Endothelial cell (in vitro differentiated cells): ENCODE data around the gene STIM1. TPM values are rescaled to one million over a fixed set of nuclear protein-coding genes. Genes with fewer than 3 reads are reported as not detected.

Experiments
- DNase-seq: peaks from one replicate; pipeline ENCODE4 v3.0.0; 2021; ENCODE audit warnings: low spot score
- H3K27ac Mint-ChIP-seq: one replicate; pipeline ENCODE4 v1.8.0; 2021; ENCODE audit warnings: mixed read lengths, inconsistent platforms; ENCODE audit not compliant: unreplicated experiment
- H3K27me3 Mint-ChIP-seq: one replicate; pipeline ENCODE4 v1.8.0; 2021; ENCODE audit warnings: mild to moderate bottlenecking, moderate library complexity, mixed read lengths, inconsistent platforms; ENCODE audit not compliant: unreplicated experiment
- H3K36me3 Mint-ChIP-seq: one replicate; pipeline ENCODE4 v1.8.0; 2021; ENCODE audit warnings: mild to moderate bottlenecking, low read depth, mixed read lengths, inconsistent platforms; ENCODE audit not compliant: unreplicated experiment
- H3K4me1 Mint-ChIP-seq: one replicate; pipeline ENCODE4 v1.8.0; 2021; ENCODE audit warnings: mild to moderate bottlenecking, mixed read lengths, inconsistent platforms; ENCODE audit not compliant: unreplicated experiment
- H3K4me3 Mint-ChIP-seq: one replicate; pipeline ENCODE4 v1.8.0; 2021; ENCODE audit warnings: mild to moderate bottlenecking, mixed read lengths, inconsistent platforms; ENCODE audit not compliant: unreplicated experiment
- H3K9me3 Mint-ChIP-seq: one replicate; pipeline ENCODE4 v1.8.0; 2021; ENCODE audit warnings: mixed read lengths, inconsistent platforms; ENCODE audit not compliant: unreplicated experiment
- total RNA-seq: library from RNA; stranded (reverse); fragmentation: NEBNext Ultra II Directional; extraction: Animal tissue kit (Norgen Biotek cat#: 25700); gene quantifications from one replicate; pipeline ENCODE4 v1.2.1, GENCODE V29; 2021; ENCODE audit not compliant: unreplicated experiment
- TF ChIP-seq, protein P1 (sequence below): fragments of 200-600 bp; sonication (generic); IDR thresholded peaks from one replicate; pipeline ENCODE4 v1.5.0; 2021; ENCODE audit warnings: antibody characterized with exemption; ENCODE audit not compliant: unreplicated experiment

STIM1 gene
- total RNA-seq, 1 donor from 2014 or later, result 35.9 TPM

DNA sequence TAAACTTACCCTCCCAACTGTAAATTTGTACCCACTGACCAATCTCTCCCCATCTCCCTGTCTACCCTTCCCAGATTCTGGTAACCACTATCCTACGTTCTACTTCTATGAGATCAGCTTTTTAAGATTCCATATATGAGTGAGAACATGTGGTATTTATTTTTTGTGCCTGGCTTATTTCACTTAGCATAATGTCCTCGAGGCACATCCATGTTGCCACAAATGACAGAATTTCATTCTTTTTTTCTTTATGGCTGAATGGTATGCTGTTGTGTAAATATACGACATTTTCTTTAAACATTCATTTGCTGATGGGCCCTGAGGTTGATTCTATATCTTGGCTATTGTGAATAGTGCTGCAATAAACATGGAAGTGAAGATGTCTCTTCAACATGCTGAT, 164.4 kb downstream of the STIM1 start:
- Mint-ChIP-seq H3K36me3 (no peaks in the 10 kb centered on the region), H3K4me3 (no peak overlapping the region), H3K27me3 (peaks cover 4% of the 10 kb centered on the region), H3K9me3 (no peaks in the 10 kb centered on the region), H3K27ac (no peak overlapping the region), H3K4me1 (peaks cover 11% of the 10 kb centered on the region)
- TF ChIP-seq, protein P1, sequence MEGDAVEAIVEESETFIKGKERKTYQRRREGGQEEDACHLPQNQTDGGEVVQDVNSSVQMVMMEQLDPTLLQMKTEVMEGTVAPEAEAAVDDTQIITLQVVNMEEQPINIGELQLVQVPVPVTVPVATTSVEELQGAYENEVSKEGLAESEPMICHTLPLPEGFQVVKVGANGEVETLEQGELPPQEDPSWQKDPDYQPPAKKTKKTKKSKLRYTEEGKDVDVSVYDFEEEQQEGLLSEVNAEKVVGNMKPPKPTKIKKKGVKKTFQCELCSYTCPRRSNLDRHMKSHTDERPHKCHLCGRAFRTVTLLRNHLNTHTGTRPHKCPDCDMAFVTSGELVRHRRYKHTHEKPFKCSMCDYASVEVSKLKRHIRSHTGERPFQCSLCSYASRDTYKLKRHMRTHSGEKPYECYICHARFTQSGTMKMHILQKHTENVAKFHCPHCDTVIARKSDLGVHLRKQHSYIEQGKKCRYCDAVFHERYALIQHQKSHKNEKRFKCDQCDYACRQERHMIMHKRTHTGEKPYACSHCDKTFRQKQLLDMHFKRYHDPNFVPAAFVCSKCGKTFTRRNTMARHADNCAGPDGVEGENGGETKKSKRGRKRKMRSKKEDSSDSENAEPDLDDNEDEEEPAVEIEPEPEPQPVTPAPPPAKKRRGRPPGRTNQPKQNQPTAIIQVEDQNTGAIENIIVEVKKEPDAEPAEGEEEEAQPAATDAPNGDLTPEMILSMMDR, result no peak
- no peak for DNase-seq

DNA sequence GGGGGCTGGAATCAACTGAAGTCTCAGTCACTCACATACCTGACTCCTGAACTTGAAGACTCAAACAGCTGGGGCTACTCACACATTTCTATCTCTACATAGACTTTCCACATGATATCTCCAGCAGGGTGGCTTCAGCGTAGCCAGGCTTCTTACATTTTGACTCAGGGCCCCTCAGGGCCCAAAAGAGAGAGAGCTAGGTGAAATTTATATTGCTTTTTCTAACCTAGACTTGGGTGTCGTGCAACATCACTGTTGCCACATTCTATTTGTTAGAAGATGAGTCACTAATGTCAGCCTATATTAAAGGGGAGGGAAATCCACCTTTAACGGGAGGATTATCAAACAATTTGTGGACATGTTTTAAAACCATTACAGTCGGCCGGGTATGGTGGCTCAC, 167.2 kb downstream of the STIM1 start:
- no peak for DNase-seq
- H3K27me3 Mint-ChIP-seq, result peaks cover 4% of the 10 kb centered on the region
- no peak overlapping the region for H3K27ac Mint-ChIP-seq
- no peaks in the 10 kb centered on the region for H3K9me3 Mint-ChIP-seq
- TF ChIP-seq, protein P1, result no peak
- peaks cover 22% of the 10 kb centered on the region for H3K4me1 Mint-ChIP-seq
- no peak overlapping the region for H3K4me3 Mint-ChIP-seq
- no peaks in the 10 kb centered on the region for H3K36me3 Mint-ChIP-seq

DNA sequence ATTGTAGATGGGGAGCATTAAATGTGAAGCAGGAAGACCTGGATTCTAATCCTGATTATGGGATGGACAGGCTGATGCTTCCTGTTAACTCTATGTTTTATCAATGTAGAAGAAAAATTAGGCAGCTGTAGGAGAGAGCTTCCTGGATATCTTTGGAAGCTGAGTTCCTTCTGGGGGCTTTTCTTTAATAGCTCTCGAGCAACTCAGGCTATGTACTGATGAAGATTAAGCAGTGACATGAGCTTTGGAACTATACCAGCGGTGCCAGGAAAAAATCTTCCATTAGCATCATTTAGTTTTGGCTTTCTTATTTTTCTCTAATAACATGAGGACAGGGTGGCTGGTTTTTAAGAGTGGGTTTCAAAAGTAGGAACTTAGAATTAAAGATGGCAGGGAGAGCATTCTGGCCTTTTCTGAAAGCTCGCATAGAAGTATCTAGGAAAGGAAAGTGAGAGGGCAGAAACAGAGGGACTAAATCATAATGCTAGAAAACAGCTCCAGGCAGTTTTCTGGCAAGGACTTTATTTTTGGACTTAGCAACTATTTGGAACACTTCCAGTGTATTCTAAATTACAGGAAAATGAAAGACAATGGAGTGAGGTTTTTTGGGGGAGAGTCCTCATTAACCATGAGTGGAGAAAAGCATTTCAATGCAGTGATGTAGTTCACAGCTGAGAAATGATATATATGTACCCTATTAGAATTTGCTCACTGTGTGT, 169.9 kb downstream of the STIM1 start:
- H3K27ac Mint-ChIP-seq, result peak overlapping the region; percentile 8
- no peaks in the 10 kb centered on the region for H3K36me3 Mint-ChIP-seq
- peaks cover 22% of the 10 kb centered on the region for H3K4me1 Mint-ChIP-seq
- TF ChIP-seq, protein P1, result no peak
- no peak overlapping the region for H3K4me3 Mint-ChIP-seq
- DNase-seq, result no peak
- peaks cover 4% of the 10 kb centered on the region for H3K27me3 Mint-ChIP-seq
- no peaks in the 10 kb centered on the region for H3K9me3 Mint-ChIP-seq

DNA sequence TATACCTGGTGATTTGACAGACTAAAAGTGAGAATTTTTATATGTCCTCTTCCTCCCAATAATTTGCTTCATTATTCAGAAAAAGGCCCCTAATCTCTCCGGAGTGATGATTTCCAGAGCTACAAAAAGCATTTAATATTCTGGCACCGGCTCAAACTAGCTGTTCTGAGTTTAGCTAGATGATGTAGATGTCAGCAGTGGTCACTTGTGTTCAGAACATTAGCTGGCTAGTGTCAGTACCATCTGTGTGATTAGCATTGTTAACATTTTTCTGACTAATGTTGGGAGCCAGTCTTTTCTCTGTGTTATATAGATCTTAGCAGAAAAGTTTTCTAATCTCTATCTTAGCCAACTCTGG, 170.5 kb downstream of the STIM1 start:
- no peak for DNase-seq
- no peaks in the 10 kb centered on the region for H3K36me3 Mint-ChIP-seq
- H3K27me3 Mint-ChIP-seq, result peaks cover 2% of the 10 kb centered on the region
- H3K9me3 Mint-ChIP-seq, result no peaks in the 10 kb centered on the region
- H3K4me1 Mint-ChIP-seq, result peaks cover 22% of the 10 kb centered on the region
- H3K4me3 Mint-ChIP-seq, result no peak overlapping the region
- no peak overlapping the region for H3K27ac Mint-ChIP-seq
- TF ChIP-seq, protein P1, result no peak

DNA sequence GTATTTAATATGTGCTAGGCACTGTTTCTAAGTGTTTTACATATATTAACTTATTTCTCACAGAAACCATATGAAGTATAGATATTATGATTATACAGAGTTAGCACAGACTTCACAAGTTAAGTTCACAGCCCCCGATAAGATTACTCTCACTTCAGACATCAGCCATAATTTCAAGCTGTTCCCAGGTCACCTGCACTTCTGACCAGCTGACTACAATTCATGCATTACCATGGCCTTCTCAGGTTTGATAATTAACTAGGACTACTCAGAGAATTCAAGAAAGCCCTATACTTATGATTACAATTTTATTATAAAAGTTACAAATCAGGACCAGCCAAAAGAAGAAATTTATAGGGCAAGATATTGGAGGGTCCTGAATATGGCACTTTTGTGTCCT, 170.9 kb downstream of the STIM1 start:
- Mint-ChIP-seq H3K4me1 (peaks cover 22% of the 10 kb centered on the region), H3K4me3 (no peak overlapping the region), H3K9me3 (no peaks in the 10 kb centered on the region), H3K36me3 (no peaks in the 10 kb centered on the region), H3K27ac (no peak overlapping the region), H3K27me3 (peaks cover 2% of the 10 kb centered on the region)
- no peak for DNase-seq
- TF ChIP-seq, protein P1, result no peak
